Bronchial epithelial cell (primary cell): ENCODE data around the gene MRPL14. TPM values are rescaled to one million over a fixed set of nuclear protein-coding genes. Genes with fewer than 3 reads are reported as not detected.
A peak's percentile ranks its signal among the peaks of the same experiment; 100 is the strongest.

Source experiments
- DNase-seq: peaks from one replicate; pipeline ENCODE4 v3.0.0-alpha.2; 2010; ENCODE audit warnings: low read depth
- FAIRE-seq: peaks from 2 replicates; lab custom pipeline; 2011; peaks lifted over from hg19 to GRCh38; lab: Jason Lieb, UNC
- H3K27me3 ChIP-seq: 2 replicates; pipeline ENCODE4 v1.5.1; 2011; ENCODE audit warnings: low read length; ENCODE audit not compliant: control insufficient read depth, insufficient read depth
- H3K36me3 ChIP-seq: 2 replicates; pipeline ENCODE4 v1.5.1; 2011; ENCODE audit warnings: low read length; ENCODE audit not compliant: control insufficient read depth, insufficient read depth
- H3K4me3 ChIP-seq: 2 replicates; pipeline ENCODE4 v1.5.1; 2011; ENCODE audit warnings: mild to moderate bottlenecking, low read depth, low read length, control low read depth
- CTCF ChIP-seq: IDR thresholded peaks from 2 replicates; pipeline ENCODE4 v1.5.1; 2011; ENCODE audit warnings: mild to moderate bottlenecking, moderate library complexity, low read length, control low read depth, inconsistent platforms; ENCODE audit not compliant: insufficient read depth, severe bottlenecking
- total RNA-seq: library from RNA; depleted of rRNA; stranded (reverse); fragments of >200 nt; gene quantifications from 2 replicates; pipeline ENCODE4 v1.2.1, GENCODE V29; 2014

Gene MRPL14
- total RNA-seq, 1 donor from 2014 or later = 90.0 TPM

DNA sequence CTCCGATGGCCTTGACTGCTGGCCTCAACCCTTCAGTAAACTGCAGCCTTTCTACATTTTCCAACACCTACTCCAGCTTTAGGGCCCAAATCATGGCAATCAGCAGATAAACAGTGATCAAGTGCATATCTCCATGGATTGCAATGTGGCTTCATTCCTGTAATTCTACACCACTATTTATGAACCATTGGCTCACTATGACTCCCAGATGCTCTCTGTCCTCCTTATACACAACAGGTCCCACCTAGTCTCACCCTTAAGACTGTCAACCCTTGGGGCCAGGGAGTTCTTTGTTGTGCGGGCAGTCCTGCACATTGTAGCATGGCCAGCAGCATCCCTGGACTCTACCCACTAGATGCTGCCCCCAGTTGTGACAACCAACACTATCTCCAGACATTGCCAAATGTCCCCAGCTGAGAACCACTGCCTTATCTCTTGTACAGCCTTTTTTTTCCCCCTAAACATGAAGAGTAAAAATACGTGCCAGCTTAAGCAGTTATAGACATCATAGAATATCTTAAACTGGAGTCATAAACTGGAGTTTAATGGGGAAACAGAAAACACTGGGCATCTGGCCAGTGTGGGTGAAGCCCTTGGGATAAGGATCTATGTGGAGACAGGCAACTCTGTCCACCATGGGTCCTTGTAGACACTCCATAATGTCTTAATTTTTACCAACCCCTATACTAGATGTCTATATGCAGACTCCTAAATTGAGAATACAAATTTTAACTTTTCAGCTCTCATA lies 21.1 kb downstream of the MRPL14 start:
- Histone ChIP-seq H3K27me3 (no peaks in the 10 kb centered on the region), H3K36me3 (peaks cover 35% of the 10 kb centered on the region), H3K4me3 (no peak overlapping the region)
- no peak for TF ChIP-seq CTCF
- FAIRE-seq (no peak), DNase-seq (no peak)

DNA sequence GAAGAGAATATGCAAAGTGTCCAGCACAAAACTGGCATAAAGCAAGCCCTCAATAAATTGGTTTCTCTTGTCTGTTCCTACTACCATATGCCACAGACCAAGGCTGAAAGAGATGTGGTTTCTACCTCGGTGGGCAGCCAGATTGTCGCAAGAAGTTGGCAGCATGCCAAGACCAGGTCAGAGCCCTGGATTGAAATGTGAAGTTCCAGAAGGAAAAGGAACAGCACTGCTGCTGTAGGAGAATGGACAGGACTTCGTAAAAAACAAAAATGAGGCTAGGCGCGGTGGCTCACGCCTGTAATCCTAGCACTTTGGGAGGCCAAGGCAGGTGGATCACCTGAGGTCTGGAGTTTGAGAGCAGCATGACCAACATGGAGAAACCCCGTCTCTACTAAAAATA lies 22.1 kb downstream of the MRPL14 start:
- H3K27me3 ChIP-seq = no peaks in the 10 kb centered on the region
- FAIRE-seq = no peak
- TF ChIP-seq CTCF = no peak
- no peak for DNase-seq
- peaks cover 33% of the 10 kb centered on the region for H3K36me3 ChIP-seq
- H3K4me3 ChIP-seq = no peak overlapping the region

- FAIRE-seq (no peak), DNase-seq (no peak)
- Histone ChIP-seq H3K36me3 (peaks cover 33% of the 10 kb centered on the region), H3K4me3 (no peak overlapping the region), H3K27me3 (no peaks in the 10 kb centered on the region)
- TF ChIP-seq CTCF = no peak
Measured at GRCh38 chr6:44104481-44105021, 22.7 kb downstream of the MRPL14 start.

DNA sequence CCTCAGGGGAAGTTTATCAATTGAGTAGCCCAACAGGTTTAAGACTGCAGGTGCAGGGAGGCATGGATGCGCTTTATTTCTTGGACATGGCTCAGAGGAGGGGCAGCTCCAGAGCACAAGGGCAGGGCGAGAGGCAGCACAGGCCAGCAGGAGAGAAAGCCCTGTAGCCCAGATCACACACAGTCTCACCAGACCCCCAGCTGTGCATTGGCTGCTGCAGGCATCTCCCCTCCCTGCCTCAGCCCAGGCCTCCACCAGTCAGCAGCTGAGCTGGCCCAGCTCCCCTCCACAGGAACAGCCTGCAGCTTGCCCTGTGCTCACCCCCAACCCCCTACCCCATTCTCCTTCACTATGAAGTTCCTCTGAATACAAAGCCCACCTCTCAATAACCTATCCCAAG lies 24.7 kb downstream of the MRPL14 start:
- Histone ChIP-seq H3K4me3 (no peak overlapping the region), H3K36me3 (peaks cover 30% of the 10 kb centered on the region), H3K27me3 (no peaks in the 10 kb centered on the region)
- DNase-seq = no peak
- no peak for TF ChIP-seq CTCF
- no peak for FAIRE-seq

- DNase-seq = no peak
- FAIRE-seq = no peak
- peaks cover 28% of the 10 kb centered on the region for H3K36me3 ChIP-seq
- TF ChIP-seq CTCF = no peak
- H3K4me3 ChIP-seq = no peak overlapping the region
- H3K27me3 ChIP-seq = no peaks in the 10 kb centered on the region
Measured at GRCh38 chr6:44101832-44102231, 25.4 kb downstream of the MRPL14 start.

GRCh38 chr6:44100088-44100550 lies 27.1 kb downstream of the MRPL14 start:
- FAIRE-seq = no peak
- peaks cover 22% of the 10 kb centered on the region for H3K36me3 ChIP-seq
- no peaks in the 10 kb centered on the region for H3K27me3 ChIP-seq
- peak; percentile 39 for DNase-seq
- TF ChIP-seq CTCF = peak; percentile 72
- H3K4me3 ChIP-seq = no peak overlapping the region
